Suprapubic skin (tissue), 4 donors: ENCODE data around the gene BLZF1. TPM values are rescaled to one million over a fixed set of nuclear protein-coding genes. Genes with fewer than 3 reads are reported as not detected.

Experiments used
- DNase-seq, 2 donors: peaks; one replicate each; pipeline ENCODE4 v3.0.0-alpha.2; 2019; ENCODE audit warnings: low spot score in 2 of 2
- H3K27ac ChIP-seq: fragments of 200-600 bp; sonication (generic); one replicate; pipeline ENCODE4 v1.5.1; 2019
- H3K27me3 ChIP-seq: fragments of 200-600 bp; sonication (generic); one replicate; pipeline ENCODE4 v1.5.1; 2019
- H3K36me3 ChIP-seq: fragments of 200-600 bp; sonication (generic); one replicate; pipeline ENCODE4 v1.5.1; 2019
- H3K4me1 ChIP-seq: fragments of 200-600 bp; sonication (generic); one replicate; pipeline ENCODE4 v1.5.1; 2019
- H3K4me3 ChIP-seq: fragments of 200-600 bp; sonication (generic); one replicate; pipeline ENCODE4 v1.5.1; 2019; ENCODE audit warnings: mild to moderate bottlenecking
- H3K9me3 ChIP-seq: fragments of 200-600 bp; sonication (generic); one replicate; pipeline ENCODE4 v1.5.1; 2019
- CTCF ChIP-seq, 2 donors: fragments of 200-600 bp in 1 of 2; fragments of 450-650 bp in 1 of 2; sonication (generic) in 1 of 2; IDR thresholded peaks; one replicate each; pipeline ENCODE4 v1.5.1; 2016 to 2019; ENCODE audit warnings: antibody characterized with exemption in 2 of 2, mild to moderate bottlenecking in 1 of 2, moderate library complexity in 1 of 2
- EP300 ChIP-seq: sonication (generic); formaldehyde crosslinking; IDR thresholded peaks from one replicate; pipeline ENCODE4 v1.6.1; 2017; ENCODE audit warnings: antibody characterized with exemption
- POLR2A ChIP-seq, 2 donors: fragments of 450-650 bp; IDR thresholded peaks; one replicate each; pipeline ENCODE4 v1.6.1; 2017; ENCODE audit warnings: antibody characterized with exemption in 2 of 2, mild to moderate bottlenecking in 2 of 2, moderate library complexity in 2 of 2
- POLR2AphosphoS5 ChIP-seq, 3 donors: sonication (generic); formaldehyde crosslinking; IDR thresholded peaks; one replicate each; pipeline ENCODE4 v1.6.1; 2017; ENCODE audit warnings: antibody characterized with exemption in 3 of 3
- WGBS: methylation state at CpG from one replicate; pipeline ENCODE4 v1.1.5; 2018; 5-methylcytosine and 5-hydroxymethylcytosine counted together
- total RNA-seq, 4 donors: library from RNA; depleted of rRNA; stranded (reverse); fragments of >200 nt; gene quantifications; one replicate each; pipeline ENCODE4 v1.1.0, GENCODE V29; 2016

BLZF1 gene
- total RNA-seq, 4 donors from 2014 or later, result 16.3 to 26.5 (median 25.9) TPM

DNA sequence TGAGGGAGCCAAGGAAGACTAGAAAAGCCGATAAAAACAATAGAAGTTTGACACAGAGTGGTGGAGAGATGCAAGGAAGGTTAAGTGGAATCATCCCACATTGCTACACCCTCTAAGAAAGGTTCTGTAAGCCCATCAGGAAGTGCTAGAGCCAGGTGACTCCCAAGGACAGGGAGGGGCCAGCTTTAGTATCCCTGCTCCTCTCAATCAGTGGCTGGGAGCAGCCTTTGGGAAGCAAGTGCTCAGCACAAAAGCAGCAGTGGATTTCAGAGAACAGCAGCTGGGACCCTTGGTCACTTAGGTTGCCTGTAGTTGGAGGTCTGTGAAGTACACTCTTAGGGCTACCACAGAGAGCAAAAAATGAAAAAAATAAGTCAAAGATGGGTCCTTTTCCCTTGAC is 42.9 kb upstream of the BLZF1 start:
- TF ChIP-seq POLR2AphosphoS5 (IDR thresholded peaks at IDR 0.05) (no peak), POLR2A (IDR thresholded peaks at IDR 0.05) (no peak), EP300 (no peak), CTCF (IDR thresholded peaks at IDR 0.05) (no peak)
- Histone ChIP-seq H3K4me1 (no peaks in the 10 kb centered on the region), H3K27ac (no peak overlapping the region), H3K4me3 (no peak overlapping the region), H3K27me3 (no peaks in the 10 kb centered on the region), H3K36me3 (no peaks in the 10 kb centered on the region), H3K9me3 (no peaks in the 10 kb centered on the region)
- 90% methylated on average over 1 of the region's 1 CpG for WGBS
- DNase-seq, result no peak

- no peaks in the 10 kb centered on the region for H3K4me1 ChIP-seq
- TF ChIP-seq EP300 (no peak), CTCF (IDR thresholded peaks at IDR 0.05) (no peak), POLR2A (IDR thresholded peaks at IDR 0.05) (no peak), POLR2AphosphoS5 (IDR thresholded peaks at IDR 0.05) (no peak)
- H3K36me3 ChIP-seq, result no peaks in the 10 kb centered on the region
- H3K4me3 ChIP-seq, result no peak overlapping the region
- H3K9me3 ChIP-seq, result no peaks in the 10 kb centered on the region
- H3K27ac ChIP-seq, result no peak overlapping the region
- WGBS, result 68% methylated on average over 3 of the region's 3 CpGs
- no peak for DNase-seq
- H3K27me3 ChIP-seq, result no peaks in the 10 kb centered on the region
These were observed 41.6 kb upstream of the BLZF1 start for GRCh38 chr1:169326261-169326955.

GRCh38 chr1:169326956-169327268 is 41.1 kb upstream of the BLZF1 start:
- Histone ChIP-seq H3K9me3 (no peaks in the 10 kb centered on the region), H3K4me3 (no peak overlapping the region), H3K27ac (no peak overlapping the region), H3K4me1 (no peaks in the 10 kb centered on the region), H3K27me3 (no peaks in the 10 kb centered on the region), H3K36me3 (no peaks in the 10 kb centered on the region)
- TF ChIP-seq EP300, result no peak
- no peak for TF ChIP-seq POLR2A (IDR thresholded peaks at IDR 0.05)
- TF ChIP-seq POLR2AphosphoS5 (IDR thresholded peaks at IDR 0.05), result no peak
- no peak for TF ChIP-seq CTCF (IDR thresholded peaks at IDR 0.05)
- no peak for DNase-seq

DNA sequence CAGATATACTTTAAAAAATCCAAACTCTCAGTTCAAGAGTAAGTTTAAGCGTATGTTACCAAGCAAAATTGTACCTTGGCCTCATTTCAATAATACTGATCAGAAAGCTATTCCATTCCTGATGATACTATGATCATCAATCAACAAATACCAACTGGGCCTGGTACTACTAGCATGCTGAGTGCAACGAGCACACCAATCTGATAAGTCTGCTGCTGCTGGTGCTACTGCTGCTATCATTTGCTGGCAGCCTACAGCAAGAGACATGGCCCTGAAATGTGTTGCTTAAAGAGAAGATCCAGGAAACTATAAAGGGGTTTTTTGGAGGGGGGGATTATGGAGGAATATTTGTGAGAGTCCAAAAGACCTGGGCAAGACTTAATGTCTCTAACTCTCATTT is 40.1 kb upstream of the BLZF1 start:
- no peaks in the 10 kb centered on the region for H3K36me3 ChIP-seq
- WGBS, result 92% methylated on average over 2 of the region's 2 CpGs
- no peak for DNase-seq
- no peaks in the 10 kb centered on the region for H3K27me3 ChIP-seq
- H3K4me3 ChIP-seq, result no peak overlapping the region
- H3K9me3 ChIP-seq, result no peaks in the 10 kb centered on the region
- H3K27ac ChIP-seq, result no peak overlapping the region
- H3K4me1 ChIP-seq, result no peaks in the 10 kb centered on the region
- TF ChIP-seq EP300 (no peak), POLR2AphosphoS5 (IDR thresholded peaks at IDR 0.05) (no peak), POLR2A (IDR thresholded peaks at IDR 0.05) (no peak), CTCF (IDR thresholded peaks at IDR 0.05) (no peak)

- no peak for TF ChIP-seq CTCF (IDR thresholded peaks at IDR 0.05)
- TF ChIP-seq POLR2AphosphoS5 (IDR thresholded peaks at IDR 0.05), result no peak
- TF ChIP-seq POLR2A (IDR thresholded peaks at IDR 0.05), result no peak
- no peak for TF ChIP-seq EP300
- H3K9me3 ChIP-seq, result no peaks in the 10 kb centered on the region
- 96% methylated on average over 1 of the region's 1 CpG for WGBS
- H3K27me3 ChIP-seq, result no peaks in the 10 kb centered on the region
- H3K4me1 ChIP-seq, result no peaks in the 10 kb centered on the region
- no peak overlapping the region for H3K27ac ChIP-seq
- no peak overlapping the region for H3K4me3 ChIP-seq
- DNase-seq, result no peak
- H3K36me3 ChIP-seq, result no peaks in the 10 kb centered on the region
These were observed 38.6 kb upstream of the BLZF1 start for GRCh38 chr1:169329383-169329782.
